NCI-H446 (cell line): ENCODE results near the gene AMIGO3.

ENCODE experiments used
- DNase-seq, 2 experiments: peaks; one replicate each; lab custom pipeline; 2025; lab: John Stamatoyannopoulos, UW

Gene AMIGO3

DNA sequence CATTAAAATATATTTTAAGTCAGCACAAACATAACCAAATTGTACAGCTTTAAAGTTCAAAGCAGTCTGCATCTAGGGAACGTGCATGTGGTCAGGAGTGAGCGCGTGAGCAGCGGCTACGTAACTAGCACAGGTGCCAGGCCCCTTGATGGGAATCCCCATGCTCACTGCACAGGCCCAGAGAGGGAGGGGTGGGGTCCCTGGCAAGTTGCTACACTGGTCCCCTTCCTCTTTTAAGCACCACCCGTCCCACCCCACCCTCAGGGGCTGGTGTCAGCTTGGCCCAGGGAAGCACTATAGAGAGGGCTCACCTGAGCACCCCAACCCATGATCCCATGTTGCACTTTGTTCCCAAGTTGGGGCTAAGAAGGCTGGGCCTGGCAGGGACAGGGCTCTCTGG, 5.1 kb upstream of the AMIGO3 start:
- no peak for DNase-seq

DNA sequence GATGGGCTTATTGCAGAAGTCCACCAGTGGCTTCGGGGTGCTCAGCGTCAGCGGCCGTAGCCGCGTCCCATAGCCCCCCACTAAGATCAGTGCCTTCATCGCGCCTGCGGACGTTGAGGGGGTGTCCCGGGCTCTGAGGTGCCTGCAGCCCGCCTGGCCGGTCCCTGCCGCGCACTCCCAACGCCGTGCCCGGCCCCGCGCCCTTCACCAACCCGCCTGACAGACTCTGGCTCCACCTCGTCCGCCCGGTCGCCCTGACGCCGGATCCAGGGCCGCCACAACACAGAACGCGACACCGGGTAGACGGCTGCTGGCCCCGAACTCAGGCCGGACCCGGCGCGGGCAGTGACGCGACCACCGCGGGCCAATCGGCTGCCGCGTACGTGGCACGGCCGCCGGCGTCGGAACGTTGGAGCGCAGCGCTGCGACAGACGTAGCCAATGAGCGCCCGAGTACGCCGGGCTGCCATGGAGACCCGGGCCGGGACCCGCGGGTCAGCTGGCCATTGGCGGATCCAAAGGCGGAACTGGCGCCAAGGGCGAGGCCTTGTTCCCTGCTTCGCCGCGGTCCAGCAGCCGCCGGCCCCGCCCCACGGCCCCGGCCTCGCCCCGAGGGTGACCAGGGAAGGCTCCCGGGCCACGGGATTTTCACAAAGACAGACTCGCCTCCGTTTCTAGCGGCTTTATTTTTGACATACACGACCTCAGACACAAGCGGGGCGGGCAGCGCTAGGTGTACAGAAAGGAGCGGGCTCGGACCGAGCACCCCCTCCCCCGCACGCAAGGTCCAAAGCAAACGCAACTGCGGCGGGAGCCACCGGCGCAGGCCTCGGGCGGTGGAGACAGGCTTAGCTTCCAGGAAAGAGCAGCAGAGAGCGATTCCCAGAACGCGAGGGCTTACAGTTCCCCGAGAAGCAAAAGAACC, 4.4 kb upstream of the AMIGO3 start, which contains the start of gene GMPPB:
GMPPB (minus strand) TSS at position 324 of the 924 bp plus-strand sequence; CDS start at position 99, 225 bp downstream.
- peak; percentile 80 to 95 for DNase-seq

DNA sequence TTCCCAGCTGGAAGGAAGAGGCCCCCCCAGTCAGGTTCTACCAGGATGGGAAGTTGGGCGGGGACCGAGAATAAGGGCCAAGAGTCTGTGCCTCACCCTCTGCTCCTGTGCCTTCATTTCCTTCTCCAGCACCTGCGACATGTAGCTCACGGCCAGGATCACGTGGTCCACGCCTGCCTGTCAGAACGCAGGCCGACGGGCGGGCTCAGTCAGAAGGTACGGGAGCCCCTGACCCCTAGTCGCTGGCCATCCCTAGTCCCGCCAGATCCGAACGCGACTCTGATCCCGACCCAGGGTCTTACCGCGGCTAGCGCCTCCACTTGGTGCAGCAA, 3.8 kb upstream of the AMIGO3 start:
- no peak for DNase-seq

DNA sequence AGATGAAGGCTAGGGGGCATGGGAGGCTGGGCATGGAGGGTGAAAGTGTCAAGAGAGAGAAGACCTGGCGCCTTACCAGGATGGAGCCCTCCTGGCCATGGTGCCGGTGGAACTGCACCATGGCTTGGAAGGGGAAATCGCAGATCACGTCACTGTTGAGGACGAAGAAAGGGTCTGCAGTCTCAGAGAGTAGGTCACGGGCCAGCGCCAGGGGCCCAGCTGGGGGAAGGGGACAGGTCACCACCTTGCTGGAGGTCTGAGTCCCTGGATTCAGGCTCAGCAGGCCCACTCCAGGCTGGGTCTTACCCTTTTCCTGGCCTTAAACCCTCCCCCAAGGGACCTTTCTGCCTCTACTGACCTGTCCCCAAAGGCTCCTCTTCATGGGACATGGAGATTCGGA, 3.4 kb upstream of the AMIGO3 start:
- DNase-seq, result no peak

DNA sequence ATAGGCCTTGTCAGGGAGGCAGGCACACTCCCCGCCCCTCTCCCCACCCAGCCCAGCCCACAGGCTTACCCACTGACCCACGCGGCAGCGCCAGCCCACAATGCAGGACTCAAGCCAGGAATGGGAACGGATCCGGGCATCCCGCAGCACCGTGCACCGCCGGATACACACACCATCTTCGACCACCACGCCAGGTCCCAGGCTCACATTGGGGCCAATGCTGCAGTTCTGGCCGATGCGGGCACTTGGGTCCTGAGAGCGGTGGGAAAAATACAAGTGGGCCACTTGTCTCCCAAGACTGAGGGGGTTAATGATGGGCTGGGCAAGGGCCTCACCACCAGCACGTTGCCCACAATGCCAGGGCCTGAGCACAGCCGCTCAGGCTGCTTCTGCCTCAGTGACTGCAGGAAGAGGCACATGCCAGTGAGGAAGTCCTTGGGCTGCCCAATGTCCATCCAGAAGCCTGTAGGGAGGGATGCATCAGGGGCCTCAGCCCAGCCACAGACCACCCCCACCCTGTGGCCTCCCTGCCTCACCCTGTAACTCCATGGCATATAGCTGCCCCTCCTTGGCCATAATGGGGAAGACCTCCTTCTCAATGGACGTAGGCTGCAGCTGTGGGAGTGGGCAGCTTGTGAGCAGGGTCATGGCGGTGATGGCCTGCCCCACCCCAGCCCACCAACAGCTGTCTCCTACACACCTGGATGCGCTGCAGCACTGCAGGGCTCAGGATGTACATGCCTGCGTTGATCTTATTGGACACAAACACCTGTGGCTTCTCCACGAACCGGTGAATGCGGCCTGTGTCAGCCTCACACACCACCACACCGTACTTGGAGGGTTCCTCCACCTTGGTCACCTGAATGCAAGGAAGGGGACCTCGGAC, 2.7 kb upstream of the AMIGO3 start:
- DNase-seq, result no peak

DNA sequence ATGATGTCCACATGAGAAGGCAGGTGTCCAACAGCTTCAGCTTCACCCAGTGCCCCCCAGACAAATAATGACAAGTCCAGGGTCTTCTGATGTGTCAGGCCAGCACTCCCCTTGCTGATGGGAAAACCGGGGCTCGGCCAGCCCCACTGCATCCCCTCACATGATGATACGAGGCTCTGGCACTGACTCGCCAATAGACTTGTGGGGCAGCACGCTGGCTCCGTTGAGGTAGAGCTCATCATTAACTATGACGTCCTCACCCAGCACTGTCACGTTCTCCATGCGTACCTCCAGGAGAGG, 2.1 kb upstream of the AMIGO3 start:
- DNase-seq, result no peak

DNA sequence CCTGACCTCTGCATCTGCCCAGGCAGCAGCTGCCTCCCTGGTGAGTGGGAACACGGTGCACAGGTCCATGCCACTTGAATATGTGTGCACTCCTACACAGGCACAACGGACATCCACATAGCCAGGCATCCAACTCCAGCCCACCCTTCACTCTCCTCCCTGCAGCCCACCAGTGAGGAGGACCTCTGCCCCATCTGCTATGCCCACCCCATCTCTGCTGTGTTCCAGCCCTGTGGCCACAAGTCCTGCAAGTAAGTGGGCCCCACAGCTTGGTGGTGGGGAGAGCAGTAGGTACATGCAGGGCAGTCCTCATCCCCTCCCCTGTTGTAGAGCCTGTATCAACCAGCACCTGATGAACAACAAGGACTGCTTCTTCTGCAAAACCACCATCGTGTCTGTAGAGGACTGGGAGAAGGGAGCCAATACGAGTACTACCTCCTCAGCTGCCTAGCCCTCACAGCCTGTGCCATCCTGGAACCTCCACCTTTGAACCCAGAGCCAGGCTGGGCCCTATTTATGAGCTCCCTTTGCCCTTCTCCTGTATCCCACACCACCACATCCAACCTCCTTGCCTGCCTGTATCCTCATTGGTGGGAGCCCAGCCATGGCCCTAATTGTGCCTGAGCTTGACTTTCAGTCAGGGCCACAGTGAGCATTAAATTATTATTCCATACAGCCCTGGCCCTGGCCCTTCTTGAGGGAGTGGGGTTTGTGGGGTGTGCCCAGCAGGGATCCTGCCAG, 1.5 kb upstream of the AMIGO3 start:
- DNase-seq, result no peak

DNA sequence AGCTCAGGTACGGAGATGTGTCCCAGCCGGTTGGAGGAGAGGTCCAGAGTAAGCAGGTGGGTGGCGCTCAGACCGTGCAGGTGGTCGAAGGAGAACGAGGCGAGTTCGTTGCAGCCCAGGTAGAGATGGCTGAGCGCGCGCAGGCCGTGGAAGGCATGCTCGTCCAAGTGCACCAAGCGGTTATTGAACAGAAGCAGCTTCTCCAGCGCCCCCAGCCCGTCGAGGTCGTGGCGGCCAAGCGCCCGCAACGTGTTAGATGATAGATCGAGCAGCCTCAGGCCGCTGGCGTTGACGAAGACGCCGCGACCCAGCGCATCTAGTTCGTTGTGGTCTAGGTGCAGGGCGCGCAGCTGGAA, 648 bp downstream of the AMIGO3 start:
- DNase-seq, result no peak

DNA sequence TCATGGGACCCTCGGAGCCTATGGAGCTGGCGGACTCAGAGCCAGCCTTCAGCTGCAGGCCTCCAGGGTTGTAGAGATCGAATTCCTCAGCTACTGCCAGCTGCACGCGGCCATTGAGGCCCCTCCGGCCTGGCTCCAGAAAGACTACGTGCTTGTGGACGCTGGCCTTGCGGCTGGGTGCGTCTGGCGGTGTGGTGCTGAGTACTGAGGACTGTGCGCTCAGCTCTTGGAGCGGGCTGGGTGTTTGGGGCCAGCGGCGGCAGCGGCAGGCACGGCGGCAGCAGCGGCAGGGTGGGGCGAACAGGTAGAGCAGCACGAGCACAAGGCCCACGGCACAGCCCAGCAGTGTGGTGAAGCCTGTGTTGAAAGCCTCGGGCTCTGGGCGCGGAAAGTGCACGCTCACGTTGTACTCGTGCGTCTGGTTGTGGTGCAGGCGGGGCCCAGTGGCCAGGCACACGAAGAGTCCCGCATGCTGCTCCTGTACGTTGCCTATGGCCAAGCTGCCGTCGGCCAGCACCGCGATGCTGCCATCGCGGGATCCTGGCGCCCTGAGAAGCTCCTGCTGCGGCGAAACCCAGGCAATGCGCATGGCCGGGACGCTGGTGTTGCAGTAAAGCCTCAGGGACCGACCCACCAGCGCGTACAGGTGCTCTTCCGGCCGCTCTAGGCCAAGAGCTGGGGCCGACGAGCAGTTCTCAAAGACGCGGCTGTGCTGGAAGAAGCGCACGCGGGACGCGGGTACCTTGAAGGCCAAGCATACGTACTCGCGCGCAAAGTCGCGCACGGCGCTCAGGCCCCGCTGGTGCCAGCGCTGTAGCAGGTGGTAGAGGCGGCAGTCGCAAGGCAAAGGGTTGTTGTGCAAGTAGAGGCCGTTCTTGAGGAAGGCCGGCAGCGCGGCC, 1.3 kb downstream of the AMIGO3 start:
- DNase-seq, result no peak

DNA sequence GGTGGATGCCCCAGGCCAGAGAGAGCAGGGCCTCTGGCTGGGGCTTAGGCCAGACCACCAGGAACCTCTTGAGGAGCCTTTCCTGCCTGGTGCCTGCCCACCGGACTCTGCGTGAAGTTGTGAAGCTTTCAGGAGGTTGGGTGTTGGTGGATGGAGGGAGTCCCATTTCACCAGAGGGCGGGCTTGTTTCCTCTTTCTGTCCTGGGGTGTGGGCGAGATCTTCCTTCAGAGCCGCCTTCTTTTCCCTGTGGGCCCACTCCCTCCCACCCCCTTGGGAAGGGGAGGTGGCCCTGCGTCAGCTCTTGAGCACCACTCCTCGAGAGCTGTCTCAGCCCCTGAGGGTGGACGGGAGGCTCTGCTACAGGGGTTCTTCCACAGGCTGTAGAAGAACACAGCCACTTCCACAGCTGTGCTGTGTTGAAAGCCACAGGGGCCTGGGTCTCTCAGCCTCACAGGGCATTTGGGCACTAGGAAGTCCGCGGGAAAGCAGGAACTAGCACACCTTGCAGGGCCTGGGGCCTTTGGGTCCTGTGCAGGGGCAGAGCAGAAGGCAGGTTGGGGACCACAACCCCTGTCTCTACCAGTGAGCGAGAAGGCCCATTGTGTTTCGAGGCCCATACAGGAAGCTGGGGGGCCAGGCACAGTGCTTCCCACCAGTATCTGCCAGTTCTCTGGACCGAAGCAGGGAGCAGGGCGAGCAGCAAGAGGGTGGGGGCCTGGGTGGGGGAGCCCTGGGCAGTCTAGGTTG, 2.1 kb downstream of the AMIGO3 start:
- DNase-seq, result no peak

DNA sequence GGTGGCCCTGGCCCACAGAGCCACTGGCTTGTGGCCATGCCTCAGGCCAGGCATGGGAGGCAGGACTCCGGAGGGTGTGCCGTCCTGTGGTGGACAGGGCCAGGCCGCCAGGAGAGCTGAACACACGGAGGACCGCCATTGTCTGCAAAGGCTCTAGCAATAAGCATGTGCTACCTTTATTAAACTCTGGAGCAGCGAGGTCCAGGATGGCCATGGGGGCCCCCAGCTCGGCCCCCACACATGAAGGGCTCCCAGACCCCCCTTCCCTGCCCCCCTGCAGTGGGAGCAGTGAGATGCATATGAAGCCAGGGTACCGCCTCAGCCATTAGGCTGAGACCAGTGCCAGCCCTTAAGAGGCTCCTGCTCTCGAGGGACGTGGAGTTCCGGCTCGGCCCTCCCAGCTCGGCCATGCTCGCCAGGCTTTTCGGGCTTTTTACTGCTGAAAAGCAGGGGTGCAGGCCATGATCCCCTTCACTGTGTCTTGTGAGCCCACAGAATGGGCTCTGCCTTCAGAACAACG, 2.7 kb downstream of the AMIGO3 start:
- DNase-seq, result no peak

DNA sequence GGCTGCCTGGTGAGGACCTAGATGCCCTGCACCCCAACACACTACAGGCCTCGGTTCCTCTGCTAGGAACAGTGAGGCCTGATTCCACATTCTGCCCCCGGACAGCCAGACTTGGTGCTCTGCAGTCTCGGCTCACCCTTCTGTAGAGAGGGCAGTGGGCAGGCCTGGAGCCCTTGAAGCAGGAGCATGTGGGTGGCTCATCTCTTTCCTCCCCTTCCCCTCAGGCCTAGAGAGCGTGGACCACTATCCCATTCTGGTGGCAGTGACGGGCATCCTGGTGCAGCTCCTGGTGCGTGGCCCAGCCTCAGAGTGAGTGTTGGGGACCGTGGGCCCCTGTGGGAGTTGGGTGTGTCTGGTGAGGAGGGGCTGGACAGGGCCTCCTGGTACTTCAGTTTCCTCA, 3.3 kb downstream of the AMIGO3 start:
- DNase-seq, result no peak

DNA sequence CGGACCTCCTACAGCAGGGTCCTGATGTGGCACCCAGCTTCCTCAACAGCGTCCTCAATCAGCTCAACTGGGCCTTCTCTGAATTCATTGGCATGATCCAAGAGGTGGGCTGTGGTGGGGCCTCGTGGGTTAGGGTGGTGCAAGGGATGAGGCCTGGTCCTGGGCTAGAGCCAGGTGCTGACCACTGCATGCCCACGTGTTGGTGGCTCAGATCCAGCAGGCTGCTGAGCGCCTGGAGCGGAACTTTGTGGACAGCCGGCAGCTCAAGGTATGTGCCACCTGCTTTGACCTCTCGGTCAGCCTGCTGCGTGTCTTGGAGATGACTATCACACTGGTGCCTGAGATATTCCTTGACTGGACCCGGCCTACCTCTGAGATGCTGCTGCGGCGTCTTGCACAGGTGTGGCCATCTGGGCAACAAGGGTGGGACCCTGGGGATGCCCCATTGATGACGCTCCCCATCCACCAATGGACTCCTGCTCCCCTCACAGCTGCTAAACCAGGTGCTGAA, 3.8 kb downstream of the AMIGO3 start:
- no peak for DNase-seq

DNA sequence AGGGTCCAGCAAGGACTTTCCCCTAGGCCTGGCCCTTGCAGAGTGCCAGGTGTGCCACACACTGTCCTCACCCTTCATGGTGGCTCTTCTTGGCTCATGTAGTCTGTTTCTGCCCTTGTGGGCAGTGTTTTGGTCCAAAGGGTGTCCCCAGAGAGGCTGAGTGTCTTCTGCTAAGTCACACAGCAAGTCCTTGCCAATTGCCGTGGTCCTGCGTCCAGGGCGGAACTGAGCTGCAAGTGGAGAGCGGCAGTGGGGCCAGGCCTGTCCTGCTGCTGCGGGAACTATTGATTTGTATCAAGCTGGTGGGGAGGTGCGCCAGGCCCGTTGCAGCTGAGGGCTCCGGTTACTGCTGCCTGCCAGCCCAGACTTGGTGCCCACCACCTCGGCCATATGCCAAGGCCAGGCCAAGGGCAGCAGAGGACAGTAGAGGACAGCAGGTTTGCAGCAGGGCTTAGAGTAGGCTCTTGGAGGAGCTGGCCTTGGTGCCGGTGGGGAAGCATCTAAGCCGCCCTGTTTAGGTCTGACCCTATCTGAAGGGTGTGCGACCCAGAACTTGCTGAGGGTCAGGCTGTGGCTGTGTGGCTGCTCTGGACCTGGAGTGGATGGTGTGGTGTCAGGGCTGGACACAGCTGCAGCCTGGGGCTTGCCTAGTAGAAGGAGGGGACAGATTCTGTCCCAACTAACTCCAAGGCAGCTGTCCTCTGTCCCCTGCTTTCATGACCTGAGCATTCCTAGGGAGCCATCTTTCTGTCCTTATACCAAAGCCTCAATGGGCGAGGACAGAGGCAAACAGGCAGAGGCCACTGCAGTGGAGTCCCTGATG, 4.5 kb downstream of the AMIGO3 start:
- DNase-seq, result no peak

DNA sequence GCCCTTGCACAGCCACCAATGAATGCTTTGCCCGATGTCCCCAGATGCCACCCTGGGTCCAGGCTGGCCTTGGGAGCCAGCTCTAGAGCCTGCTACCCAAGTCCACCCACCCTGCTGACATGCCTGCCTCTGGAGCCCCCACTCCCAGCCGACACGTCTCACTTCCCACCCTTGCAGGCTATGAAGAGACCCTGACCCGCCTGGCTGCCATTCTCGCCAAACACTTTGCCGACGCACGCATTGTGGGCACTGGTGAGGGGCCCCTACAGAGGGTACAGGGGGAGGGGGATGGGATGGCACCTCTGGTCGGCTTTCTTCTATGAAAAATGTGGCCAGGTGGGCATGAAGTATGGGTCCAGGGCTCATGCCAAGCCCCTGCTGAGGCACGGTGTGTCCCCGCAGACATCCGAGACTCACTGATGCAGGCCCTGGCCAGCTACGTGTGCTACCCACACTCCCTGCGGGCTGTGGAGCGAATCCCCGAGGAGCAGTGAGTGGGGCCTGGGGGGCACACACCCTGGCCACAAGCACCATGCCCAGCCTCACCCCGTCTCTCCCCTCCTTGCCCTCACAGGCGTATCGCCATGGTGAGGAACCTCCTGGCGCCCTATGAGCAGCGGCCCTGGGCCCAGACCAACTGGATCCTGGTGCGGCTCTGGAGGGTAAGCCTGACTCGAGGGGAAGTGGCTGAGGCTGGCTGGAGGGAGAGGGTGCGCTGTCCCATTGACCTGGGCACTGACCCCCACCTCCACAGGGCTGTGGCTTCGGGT, 6.0 kb downstream of the AMIGO3 start:
- DNase-seq, result no peak

DNA sequence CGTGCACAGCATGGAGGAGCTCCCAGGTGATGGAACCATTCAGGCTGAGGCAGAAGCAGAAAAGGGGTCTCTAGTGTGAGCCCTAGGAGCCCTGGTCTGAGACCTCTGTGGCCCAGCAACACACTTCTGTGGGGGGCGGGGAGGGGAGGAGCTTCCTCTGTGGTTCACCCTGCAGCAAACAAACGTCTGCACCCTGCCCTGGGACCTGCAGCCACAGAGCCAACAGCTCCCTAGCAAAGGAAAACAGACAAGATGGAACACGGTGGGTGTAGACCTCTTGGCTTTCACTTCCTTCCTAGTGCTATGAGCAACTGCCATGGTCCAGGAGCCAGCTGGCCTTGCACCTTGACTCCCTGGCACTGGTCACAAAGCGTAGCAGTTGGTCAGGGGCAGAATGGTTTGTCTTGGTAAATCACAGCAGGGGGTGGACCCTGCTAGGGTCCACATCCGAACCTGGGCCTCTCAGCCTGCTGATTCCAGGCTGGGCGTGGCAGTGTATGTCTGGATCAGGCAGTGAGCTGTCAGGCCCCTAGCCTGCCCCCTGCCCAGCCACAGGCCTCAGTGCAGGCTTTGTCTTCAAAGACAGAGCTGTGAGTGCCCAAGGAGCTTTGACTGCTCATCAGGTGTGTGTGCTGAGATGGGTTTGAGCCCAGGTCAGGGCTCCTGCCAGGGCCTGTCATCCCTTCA, 6.7 kb downstream of the AMIGO3 start:
- no peak for DNase-seq

DNA sequence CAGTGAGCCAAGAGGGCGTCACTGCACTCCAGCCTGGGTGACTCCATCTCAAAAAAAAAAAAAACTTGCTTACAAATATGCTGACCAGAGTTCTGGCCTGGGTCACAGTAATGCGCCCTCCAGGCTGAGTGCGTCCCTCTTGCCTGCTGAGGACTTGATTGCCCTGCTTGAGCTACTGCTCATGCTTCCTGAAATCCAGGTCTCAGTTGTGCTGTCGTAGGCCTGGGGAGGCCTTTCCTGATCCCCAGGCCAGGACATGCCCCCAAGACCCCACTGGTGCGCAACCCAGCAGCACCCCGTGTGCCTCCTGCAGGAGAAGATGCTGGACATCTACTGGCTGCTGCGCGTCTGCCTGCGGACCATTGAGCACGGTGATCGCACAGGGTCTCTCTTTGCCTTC, 7.3 kb downstream of the AMIGO3 start:
- no peak for DNase-seq

DNA sequence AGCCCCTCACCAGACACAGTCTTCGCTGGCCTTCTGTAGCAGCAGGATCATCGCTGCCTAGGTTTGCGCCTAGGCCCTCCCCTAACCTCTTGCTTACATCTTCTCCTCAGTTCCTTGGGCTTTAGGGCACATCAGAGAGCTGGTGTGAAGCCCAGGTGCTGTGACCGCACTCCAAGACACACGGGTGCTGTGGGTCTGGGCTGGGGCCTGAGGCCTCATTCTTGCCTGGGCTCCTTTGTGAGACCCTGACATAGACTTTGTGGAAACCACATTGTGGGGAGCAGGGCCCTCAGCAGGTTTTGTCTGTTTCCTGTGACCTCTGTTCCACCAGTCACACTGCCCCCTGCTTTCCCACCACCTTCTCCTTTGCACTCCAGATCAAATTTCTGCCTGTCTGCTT, 8.0 kb downstream of the AMIGO3 start:
- DNase-seq, result no peak
